Measurements from ENCODE around the gene LIPT2.

LIPT2 gene

GRCh38 chr11:74466916-74467885 lies 26.3 kb downstream of the LIPT2 start, which contains the start of gene KCNE3:
Gene KCNE3 (minus strand): TSS chr11:74467549. CDS start chr11:74457563, 9,986 bp downstream.
- peak in 3 of 58 donors; percentile 15 to 18 (median 16) for DNase-seq

- no peak for DNase-seq
Observed at GRCh38 chr11:74465291-74465708, 28.2 kb downstream of the LIPT2 start.

- no peak for DNase-seq
Observed at GRCh38 chr11:74464746-74465145, 28.8 kb downstream of the LIPT2 start.

- DNase-seq = no peak
Observed at GRCh38 chr11:74463216-74463615, 30.3 kb downstream of the LIPT2 start.

- DNase-seq = no peak
Observed at GRCh38 chr11:74462631-74463030, 30.9 kb downstream of the LIPT2 start.

GRCh38 chr11:74462009-74462408 lies 31.5 kb downstream of the LIPT2 start:
- DNase-seq = peak in 19 of 58 donors; percentile 2 to 61 (median 31)

- DNase-seq = peak in 2 of 58 donors; percentile 11 to 16
Observed at GRCh38 chr11:74460481-74461154, 32.9 kb downstream of the LIPT2 start.

GRCh38 chr11:74460065-74460464 lies 33.5 kb downstream of the LIPT2 start:
- DNase-seq = no peak

- DNase-seq = no peak
Observed at GRCh38 chr11:74459584-74459983, 33.9 kb downstream of the LIPT2 start.

GRCh38 chr11:74457356-74457755 lies 36.2 kb downstream of the LIPT2 start:
- no peak for DNase-seq

- DNase-seq = peak in 13 of 58 donors; percentile 10 to 57 (median 21)
Observed at GRCh38 chr11:74453373-74453975, 40.0 kb downstream of the LIPT2 start.

GRCh38 chr11:74452366-74452765 lies 41.2 kb downstream of the LIPT2 start:
- DNase-seq = no peak

GRCh38 chr11:74450318-74450717 lies 43.2 kb downstream of the LIPT2 start:
- DNase-seq = no peak

- peak in 23 of 58 donors; percentile 9 to 70 (median 34) for DNase-seq
Observed at GRCh38 chr11:74449369-74449931, 44.1 kb downstream of the LIPT2 start.

- no peak for DNase-seq
Observed at GRCh38 chr11:74447720-74448119, 45.8 kb downstream of the LIPT2 start.

GRCh38 chr11:74446532-74446938 lies 47.0 kb downstream of the LIPT2 start:
- no peak for DNase-seq

GRCh38 chr11:74444173-74444826 lies 49.2 kb downstream of the LIPT2 start:
- no peak for DNase-seq

- peak in 2 of 58 donors; percentile 9 to 43 for DNase-seq
Observed at GRCh38 chr11:74443071-74443864, 50.3 kb downstream of the LIPT2 start.

- DNase-seq = no peak
Observed at GRCh38 chr11:74442636-74443035, 50.9 kb downstream of the LIPT2 start.
